HEK293 (cell line): ENCODE results near the gene WBP1.

Source experiments
- BCL11A ChIP-seq: fragments of 450-650 bp; formaldehyde crosslinking; IDR thresholded peaks from 2 replicates; pipeline ENCODE4 v1.5.1; 2016; ENCODE audit warnings: low read depth, missing biosample characterization, missing genetic modification characterization
- IKZF3 ChIP-seq: fragments of 450-650 bp; IDR thresholded peaks from 2 replicates; pipeline ENCODE4 v1.5.0; 2018; ENCODE audit warnings: missing biosample characterization, mild to moderate bottlenecking, missing genetic modification characterization, moderate library complexity
- TCF7L2 ChIP-seq: IDR thresholded peaks from 2 replicates; pipeline ENCODE4 v1.6.1; 2011; ENCODE audit warnings: low read depth, mild to moderate bottlenecking, inconsistent platforms, low read length, moderate library complexity, borderline replicate concordance
- ZFP3 ChIP-seq: fragments of 450-650 bp; formaldehyde crosslinking; IDR thresholded peaks from 2 replicates; pipeline ENCODE4 v1.5.1; 2016; ENCODE audit warnings: low read depth, missing biosample characterization, missing genetic modification characterization
- ZNF223 ChIP-seq: fragments of 450-650 bp; formaldehyde crosslinking; IDR thresholded peaks from 2 replicates; pipeline ENCODE4 v1.5.1; 2016; ENCODE audit warnings: missing biosample characterization, missing genetic modification characterization
- ZNF354C ChIP-seq: fragments of 450-650 bp; formaldehyde crosslinking; IDR thresholded peaks from 2 replicates; pipeline ENCODE4 v1.5.1; 2016; ENCODE audit warnings: missing biosample characterization, missing genetic modification characterization, low read depth, borderline replicate concordance
- ZNF585B ChIP-seq: fragments of 450-650 bp; formaldehyde crosslinking; IDR thresholded peaks from 2 replicates; pipeline ENCODE4 v1.5.1; 2016; ENCODE audit warnings: missing biosample characterization, missing genetic modification characterization
- ZNF777 ChIP-seq: fragments of 450-650 bp; formaldehyde crosslinking; IDR thresholded peaks from 2 replicates; pipeline ENCODE4 v1.5.1; 2017; ENCODE audit warnings: missing biosample characterization, missing genetic modification characterization, borderline replicate concordance
- TF ChIP-seq, protein P1 (sequence below): fragments of 450-650 bp; formaldehyde crosslinking; IDR thresholded peaks from 2 replicates; pipeline ENCODE4 v1.5.1; 2016; ENCODE audit warnings: missing biosample characterization, missing genetic modification characterization
- TF ChIP-seq, protein P2 (sequence below): fragments of 450-650 bp; IDR thresholded peaks from 2 replicates; pipeline ENCODE4 v1.5.1; 2018; ENCODE audit warnings: missing biosample characterization, missing genetic modification characterization

DNA sequence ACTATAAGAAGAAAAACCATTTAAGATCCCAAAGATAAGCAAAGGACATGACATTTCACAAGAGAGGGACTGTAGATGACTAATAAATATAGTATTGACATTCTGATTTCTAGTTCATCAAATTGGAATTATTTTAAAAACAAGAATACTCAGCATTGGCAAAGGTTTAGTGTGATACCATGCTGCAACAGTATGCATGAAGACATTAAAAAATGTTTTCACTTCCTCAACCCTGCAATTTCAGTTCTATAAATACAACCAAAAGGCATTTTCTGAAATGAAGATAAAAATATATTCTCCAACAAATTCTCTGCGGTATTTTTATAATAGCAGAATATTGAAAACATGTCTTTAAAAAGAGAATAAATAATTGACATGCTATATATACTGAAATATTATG, 38.9 kb upstream of the WBP1 start:
- no peak for TF ChIP-seq ZFP3 (tag by site-specific recombination)
- TF ChIP-seq, protein P1, sequence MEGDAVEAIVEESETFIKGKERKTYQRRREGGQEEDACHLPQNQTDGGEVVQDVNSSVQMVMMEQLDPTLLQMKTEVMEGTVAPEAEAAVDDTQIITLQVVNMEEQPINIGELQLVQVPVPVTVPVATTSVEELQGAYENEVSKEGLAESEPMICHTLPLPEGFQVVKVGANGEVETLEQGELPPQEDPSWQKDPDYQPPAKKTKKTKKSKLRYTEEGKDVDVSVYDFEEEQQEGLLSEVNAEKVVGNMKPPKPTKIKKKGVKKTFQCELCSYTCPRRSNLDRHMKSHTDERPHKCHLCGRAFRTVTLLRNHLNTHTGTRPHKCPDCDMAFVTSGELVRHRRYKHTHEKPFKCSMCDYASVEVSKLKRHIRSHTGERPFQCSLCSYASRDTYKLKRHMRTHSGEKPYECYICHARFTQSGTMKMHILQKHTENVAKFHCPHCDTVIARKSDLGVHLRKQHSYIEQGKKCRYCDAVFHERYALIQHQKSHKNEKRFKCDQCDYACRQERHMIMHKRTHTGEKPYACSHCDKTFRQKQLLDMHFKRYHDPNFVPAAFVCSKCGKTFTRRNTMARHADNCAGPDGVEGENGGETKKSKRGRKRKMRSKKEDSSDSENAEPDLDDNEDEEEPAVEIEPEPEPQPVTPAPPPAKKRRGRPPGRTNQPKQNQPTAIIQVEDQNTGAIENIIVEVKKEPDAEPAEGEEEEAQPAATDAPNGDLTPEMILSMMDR (tag by site-specific recombination) = no peak
- no peak for TF ChIP-seq ZNF777 (tag by site-specific recombination)
- no peak for TF ChIP-seq IKZF3 (tag by site-specific recombination)
- TF ChIP-seq BCL11A (tag by site-specific recombination) = no peak
- TF ChIP-seq TCF7L2 = no peak
- TF ChIP-seq ZNF223 (tag by site-specific recombination) = no peak
- TF ChIP-seq ZNF354C (tag by site-specific recombination) = no peak
- TF ChIP-seq, protein P2, sequence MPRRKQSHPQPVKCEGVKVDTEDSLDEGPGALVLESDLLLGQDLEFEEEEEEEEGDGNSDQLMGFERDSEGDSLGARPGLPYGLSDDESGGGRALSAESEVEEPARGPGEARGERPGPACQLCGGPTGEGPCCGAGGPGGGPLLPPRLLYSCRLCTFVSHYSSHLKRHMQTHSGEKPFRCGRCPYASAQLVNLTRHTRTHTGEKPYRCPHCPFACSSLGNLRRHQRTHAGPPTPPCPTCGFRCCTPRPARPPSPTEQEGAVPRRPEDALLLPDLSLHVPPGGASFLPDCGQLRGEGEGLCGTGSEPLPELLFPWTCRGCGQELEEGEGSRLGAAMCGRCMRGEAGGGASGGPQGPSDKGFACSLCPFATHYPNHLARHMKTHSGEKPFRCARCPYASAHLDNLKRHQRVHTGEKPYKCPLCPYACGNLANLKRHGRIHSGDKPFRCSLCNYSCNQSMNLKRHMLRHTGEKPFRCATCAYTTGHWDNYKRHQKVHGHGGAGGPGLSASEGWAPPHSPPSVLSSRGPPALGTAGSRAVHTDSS (tag by site-specific recombination) = no peak
- TF ChIP-seq ZNF585B (tag by site-specific recombination) = no peak
